ENCODE measurements around the gene CNOT1. TPM values are rescaled to one million over a fixed set of nuclear protein-coding genes. Genes with fewer than 3 reads are reported as not detected.

CNOT1 gene
- total and polyA plus RNA-seq, 10 of the 15 experiments (the other 5 are each of a cell fraction or from before 2014, with no cell fraction given) = 101 to 246 (median 175) TPM

DNA sequence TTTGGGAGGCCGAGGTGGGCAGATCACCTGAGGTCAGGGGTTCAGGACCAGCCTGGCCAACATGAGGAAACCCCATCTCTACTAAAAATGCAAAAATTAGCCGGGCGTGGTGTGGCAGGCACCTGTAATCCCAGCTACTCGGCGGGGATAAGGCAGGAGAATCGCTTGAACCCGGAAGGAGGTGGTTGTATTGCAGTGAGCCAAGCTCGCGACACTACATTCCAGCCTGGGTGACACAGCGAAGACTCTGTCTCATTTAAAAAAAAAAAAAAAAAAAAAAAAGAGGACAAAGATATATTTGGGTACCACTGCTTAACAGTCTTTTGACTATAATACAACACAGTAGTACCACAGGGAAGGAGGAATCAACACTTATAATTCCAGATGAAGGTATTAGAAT, 9.2 kb downstream of the CNOT1 start:
- Histone ChIP-seq H3K4me2 (ENCODE audit: control insufficient read depth, insufficient read depth) (no peak overlapping the region), H3K36me3 (ENCODE audit: control insufficient read depth in 2 of 2, insufficient read depth in 2 of 2, low read length in 1 of 2) (peaks cover 6 to 39% of the 10 kb centered on the region in 2 experiments), H3K79me2 (ENCODE audit: control insufficient read depth, insufficient read depth, low read length) (peaks cover 78% of the 10 kb centered on the region), H3K9me3 (replicated peaks; ENCODE audit: control insufficient read depth, insufficient read depth, low read length) (no peaks in the 10 kb centered on the region), H3K4me3 (no peak overlapping the region), H3K27ac (ENCODE audit: control insufficient read depth, insufficient read depth) (no peak overlapping the region), H2AFZ (ENCODE audit: control insufficient read depth, low read depth, low read length) (no peak overlapping the region), H3K27me3 (replicated peaks in 1 of 2; ENCODE audit: control insufficient read depth in 2 of 2, insufficient read depth in 2 of 2, low read length in 1 of 2) (no peaks in the 10 kb centered on the region), H3K9ac (ENCODE audit: control insufficient read depth, insufficient read depth, low read length) (no peak overlapping the region), H4K20me1 (ENCODE audit: control insufficient read depth, insufficient read depth) (peaks cover 18% of the 10 kb centered on the region), H3K4me1 (ENCODE audit: control insufficient read depth, insufficient read depth, low read length) (no peaks in the 10 kb centered on the region)
- ChIA-PET SMC1A (ENCODE audit: uncharacterized antibody, unreplicated experiment) (interaction anchor here (0.6 kb wide), 1 partner anchor 1731 kb away, joined by 4 read pairs; no protein-coding TSS in a partner anchor), POLR2A (interaction anchor here (0.6 kb wide), 2 partner anchors 16 to 92 kb away, joined by 3 to 4 read pairs; no protein-coding TSS in a partner anchor), RAD21 (ENCODE audit: unreplicated experiment) (no interaction called here), CTCF (no interaction called here)
- no peak for ATAC-seq
- no TSS peak for BruUV-seq (replicated peaks)
- no peak for FAIRE-seq
- intact Hi-C loops (cut with micrococcal nuclease; ENCODE audit: unreplicated experiment) (no loop called here), in situ Hi-C loops (cut with MboI) (no loop called here)
- WGBS (ENCODE audit: insufficient coverage, insufficient replicate concordance, low lambda C conversion rate, missing lambda C conversion rate) = 92% methylated on average over 10 of the region's 10 CpGs
- no peak for TF ChIP-seq YY1 (IDR thresholded peaks at IDR 0.05; ENCODE audit: low read depth, low read length)
- TF ChIP-seq SMARCA5 (IDR thresholded peaks at IDR 0.05) = no peak
- TF ChIP-seq RAD21 (IDR thresholded peaks at IDR 0.05; ENCODE audit: insufficient read depth, low read depth, low read length) = no peak
- TF ChIP-seq IRF4 (IDR thresholded peaks at IDR 0.05; ENCODE audit: low read depth, low read length) = no peak
- TF ChIP-seq KLF5 (IDR thresholded peaks at IDR 0.05; ENCODE audit: partially characterized antibody) = no peak
- TF ChIP-seq, protein P1, sequence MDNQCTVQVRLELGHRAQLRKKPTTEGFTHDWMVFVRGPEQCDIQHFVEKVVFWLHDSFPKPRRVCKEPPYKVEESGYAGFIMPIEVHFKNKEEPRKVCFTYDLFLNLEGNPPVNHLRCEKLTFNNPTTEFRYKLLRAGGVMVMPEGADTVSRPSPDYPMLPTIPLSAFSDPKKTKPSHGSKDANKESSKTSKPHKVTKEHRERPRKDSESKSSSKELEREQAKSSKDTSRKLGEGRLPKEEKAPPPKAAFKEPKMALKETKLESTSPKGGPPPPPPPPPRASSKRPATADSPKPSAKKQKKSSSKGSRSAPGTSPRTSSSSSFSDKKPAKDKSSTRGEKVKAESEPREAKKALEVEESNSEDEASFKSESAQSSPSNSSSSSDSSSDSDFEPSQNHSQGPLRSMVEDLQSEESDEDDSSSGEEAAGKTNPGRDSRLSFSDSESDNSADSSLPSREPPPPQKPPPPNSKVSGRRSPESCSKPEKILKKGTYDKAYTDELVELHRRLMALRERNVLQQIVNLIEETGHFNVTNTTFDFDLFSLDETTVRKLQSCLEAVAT (IDR thresholded peaks at IDR 0.05) = no peak
- TF ChIP-seq, protein P2, sequence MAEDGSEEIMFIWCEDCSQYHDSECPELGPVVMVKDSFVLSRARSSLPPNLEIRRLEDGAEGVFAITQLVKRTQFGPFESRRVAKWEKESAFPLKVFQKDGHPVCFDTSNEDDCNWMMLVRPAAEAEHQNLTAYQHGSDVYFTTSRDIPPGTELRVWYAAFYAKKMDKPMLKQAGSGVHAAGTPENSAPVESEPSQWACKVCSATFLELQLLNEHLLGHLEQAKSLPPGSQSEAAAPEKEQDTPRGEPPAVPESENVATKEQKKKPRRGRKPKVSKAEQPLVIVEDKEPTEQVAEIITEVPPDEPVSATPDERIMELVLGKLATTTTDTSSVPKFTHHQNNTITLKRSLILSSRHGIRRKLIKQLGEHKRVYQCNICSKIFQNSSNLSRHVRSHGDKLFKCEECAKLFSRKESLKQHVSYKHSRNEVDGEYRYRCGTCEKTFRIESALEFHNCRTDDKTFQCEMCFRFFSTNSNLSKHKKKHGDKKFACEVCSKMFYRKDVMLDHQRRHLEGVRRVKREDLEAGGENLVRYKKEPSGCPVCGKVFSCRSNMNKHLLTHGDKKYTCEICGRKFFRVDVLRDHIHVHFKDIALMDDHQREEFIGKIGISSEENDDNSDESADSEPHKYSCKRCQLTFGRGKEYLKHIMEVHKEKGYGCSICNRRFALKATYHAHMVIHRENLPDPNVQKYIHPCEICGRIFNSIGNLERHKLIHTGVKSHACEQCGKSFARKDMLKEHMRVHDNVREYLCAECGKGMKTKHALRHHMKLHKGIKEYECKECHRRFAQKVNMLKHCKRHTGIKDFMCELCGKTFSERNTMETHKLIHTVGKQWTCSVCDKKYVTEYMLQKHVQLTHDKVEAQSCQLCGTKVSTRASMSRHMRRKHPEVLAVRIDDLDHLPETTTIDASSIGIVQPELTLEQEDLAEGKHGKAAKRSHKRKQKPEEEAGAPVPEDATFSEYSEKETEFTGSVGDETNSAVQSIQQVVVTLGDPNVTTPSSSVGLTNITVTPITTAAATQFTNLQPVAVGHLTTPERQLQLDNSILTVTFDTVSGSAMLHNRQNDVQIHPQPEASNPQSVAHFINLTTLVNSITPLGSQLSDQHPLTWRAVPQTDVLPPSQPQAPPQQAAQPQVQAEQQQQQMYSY (CRISPR knock-in tag; IDR thresholded peaks at IDR 0.05) = no peak
- no peak for TF ChIP-seq CBX5 (IDR thresholded peaks at IDR 0.05; ENCODE audit: low read depth)
- TF ChIP-seq ATF7 (IDR thresholded peaks at IDR 0.05; ENCODE audit: low read depth) = no peak
- no peak for TF ChIP-seq ASH2L (IDR thresholded peaks at IDR 0.05; ENCODE audit: borderline replicate concordance, low read depth)
- no peak for DNase-seq (ENCODE audit: low read depth, low spot score)
